Stimulated activated CD4-positive, alpha-beta T cell treated with anti-CD3 and anti-CD28 coated beads, Interleukin-1b, Interleukin-23, amount 100 ng/mL, for 24 hours (primary cell): Measurements from ENCODE around the gene NHLH2.

Experiments
- DNase-seq, 4 experiments: peaks; one replicate each; pipeline ENCODE4 v3.0.0-alpha.2; 2020; ENCODE audit warnings: low read depth in 4 of 4, low spot score in 1 of 4

NHLH2 gene

GRCh38 chr1:115805597-115805996 lies 35.3 kb downstream of the NHLH2 start:
- DNase-seq, result no peak

GRCh38 chr1:115802416-115802815 lies 38.5 kb downstream of the NHLH2 start:
- no peak for DNase-seq

GRCh38 chr1:115797486-115797885 lies 43.4 kb downstream of the NHLH2 start:
- no peak for DNase-seq

- DNase-seq, result no peak
Observed at GRCh38 chr1:115796897-115797296, 44.0 kb downstream of the NHLH2 start.

- DNase-seq, result no peak
Observed at GRCh38 chr1:115796036-115796435, 44.9 kb downstream of the NHLH2 start.

- DNase-seq, result no peak
Observed at GRCh38 chr1:115794976-115795639, 45.8 kb downstream of the NHLH2 start.

GRCh38 chr1:115793162-115793561 lies 47.8 kb downstream of the NHLH2 start:
- no peak for DNase-seq

- no peak for DNase-seq
Observed at GRCh38 chr1:115791816-115792215, 49.1 kb downstream of the NHLH2 start.

GRCh38 chr1:115790846-115791245 lies 50.1 kb downstream of the NHLH2 start:
- no peak for DNase-seq

- no peak for DNase-seq
Observed at GRCh38 chr1:115790356-115790755, 50.6 kb downstream of the NHLH2 start.
